Fibroblast of villous mesenchyme (primary cell): ENCODE measurements around the gene TMEM81. TPM values are rescaled to one million over a fixed set of nuclear protein-coding genes. Genes with fewer than 3 reads are reported as not detected.

Source experiments
- DNase-seq: peaks from one replicate; pipeline ENCODE4 v3.0.0-alpha.2; 2010; ENCODE audit warnings: low read depth
- H3K4me3 ChIP-seq: 2 replicates; pipeline ENCODE4 v1.5.1; 2011; ENCODE audit warnings: low read depth, mild to moderate bottlenecking, low read length
- total RNA-seq: library from RNA; depleted of rRNA; stranded (reverse); fragments of >200 nt; gene quantifications from 2 replicates; pipeline ENCODE4 v1.2.3, GENCODE V29; 2012
- TF ChIP-seq, protein P1 (sequence below): IDR thresholded peaks from 2 replicates; pipeline ENCODE4 v1.5.1; 2012; ENCODE audit warnings: low read depth, mild to moderate bottlenecking, low read length; ENCODE audit not compliant: insufficient read depth

TMEM81 gene
- total RNA-seq, 1 donor, result 1.3 TPM

- TF ChIP-seq, protein P1, sequence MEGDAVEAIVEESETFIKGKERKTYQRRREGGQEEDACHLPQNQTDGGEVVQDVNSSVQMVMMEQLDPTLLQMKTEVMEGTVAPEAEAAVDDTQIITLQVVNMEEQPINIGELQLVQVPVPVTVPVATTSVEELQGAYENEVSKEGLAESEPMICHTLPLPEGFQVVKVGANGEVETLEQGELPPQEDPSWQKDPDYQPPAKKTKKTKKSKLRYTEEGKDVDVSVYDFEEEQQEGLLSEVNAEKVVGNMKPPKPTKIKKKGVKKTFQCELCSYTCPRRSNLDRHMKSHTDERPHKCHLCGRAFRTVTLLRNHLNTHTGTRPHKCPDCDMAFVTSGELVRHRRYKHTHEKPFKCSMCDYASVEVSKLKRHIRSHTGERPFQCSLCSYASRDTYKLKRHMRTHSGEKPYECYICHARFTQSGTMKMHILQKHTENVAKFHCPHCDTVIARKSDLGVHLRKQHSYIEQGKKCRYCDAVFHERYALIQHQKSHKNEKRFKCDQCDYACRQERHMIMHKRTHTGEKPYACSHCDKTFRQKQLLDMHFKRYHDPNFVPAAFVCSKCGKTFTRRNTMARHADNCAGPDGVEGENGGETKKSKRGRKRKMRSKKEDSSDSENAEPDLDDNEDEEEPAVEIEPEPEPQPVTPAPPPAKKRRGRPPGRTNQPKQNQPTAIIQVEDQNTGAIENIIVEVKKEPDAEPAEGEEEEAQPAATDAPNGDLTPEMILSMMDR, result no peak
- no peak for DNase-seq
- H3K4me3 ChIP-seq, result no peak overlapping the region
Measured at GRCh38 chr1:205073511-205073910, 10.7 kb downstream of the TMEM81 start.

DNA sequence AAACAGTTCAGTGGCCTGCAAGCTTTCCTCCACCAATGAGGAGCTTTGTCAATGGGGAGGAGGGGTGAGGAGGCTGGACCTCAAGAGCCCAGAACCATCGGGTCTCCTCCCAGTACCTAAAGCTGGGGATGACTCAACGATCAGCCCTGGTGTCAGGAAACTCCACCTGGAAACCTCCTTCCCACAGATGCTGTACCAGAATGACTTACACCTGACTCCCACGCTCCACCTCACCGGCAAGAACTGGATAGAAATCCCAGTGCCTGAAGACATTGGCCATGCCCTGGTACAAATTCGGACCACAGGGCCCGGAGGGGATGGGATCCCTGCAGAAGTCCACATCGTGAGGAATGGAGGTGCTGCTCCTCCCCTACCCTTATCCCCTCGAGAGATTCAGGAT is 11.4 kb downstream of the TMEM81 start:
- no peak overlapping the region for H3K4me3 ChIP-seq
- no peak for DNase-seq
- TF ChIP-seq, protein P1, result no peak

GRCh38 chr1:205072286-205072685 is 12.0 kb downstream of the TMEM81 start:
- TF ChIP-seq, protein P1, result no peak
- no peak overlapping the region for H3K4me3 ChIP-seq
- no peak for DNase-seq

- DNase-seq, result no peak
- TF ChIP-seq, protein P1, result no peak
- no peak overlapping the region for H3K4me3 ChIP-seq
Measured at GRCh38 chr1:205071801-205072200, 12.5 kb downstream of the TMEM81 start.

GRCh38 chr1:205071028-205071409 is 13.2 kb downstream of the TMEM81 start:
- DNase-seq, result no peak
- no peak overlapping the region for H3K4me3 ChIP-seq
- TF ChIP-seq, protein P1, result no peak

- TF ChIP-seq, protein P1, result no peak
- DNase-seq, result no peak
- H3K4me3 ChIP-seq, result no peak overlapping the region
Measured at GRCh38 chr1:205069371-205070125, 14.7 kb downstream of the TMEM81 start.
